PC-9 (cell line): ENCODE results near the gene LAMB1. TPM values are rescaled to one million over a fixed set of nuclear protein-coding genes. Genes with fewer than 3 reads are reported as not detected.

Experiments
- BruUV-seq: library from RNA; stranded (reverse); fragments of 400-500 nt; replicated peaks from 2 replicates; lab custom pipeline; 2021; lab: Mats Ljungman, UMichigan
- CTCF ChIA-PET: fragments of 300-600 bp; sonication (Branson Sonifier 250); formaldehyde crosslinking; loops from one replicate; lab custom pipeline; 2022; ENCODE audit warnings: antibody characterized with exemption; lab: Charles Lee
- POLR2A ChIA-PET: fragments of 300-600 bp; sonication (Branson Sonifier 250); formaldehyde crosslinking; loops from one replicate; lab custom pipeline; 2022; ENCODE audit warnings: antibody characterized with exemption; ENCODE audit not compliant: unreplicated experiment; lab: Charles Lee
- DNase-seq, 2 experiments: peaks; one replicate each; pipeline versions ENCODE4 v3.0.0 to v3.0.0-alpha.2; 2015 to 2022; ENCODE audit warnings: mixed read lengths in 1 of 2
- H2AFZ ChIP-seq: fragments of 200-600 bp; sonication (generic); 2 replicates; pipeline ENCODE4 v1.8.1; 2017; ENCODE audit warnings: antibody characterized with exemption
- H3F3A ChIP-seq: fragments of 200-600 bp; sonication (generic); 2 replicates; pipeline ENCODE4 v1.8.1; 2017; ENCODE audit warnings: antibody characterized with exemption, mild to moderate bottlenecking, low read depth; ENCODE audit not compliant: insufficient read depth
- H3K27ac ChIP-seq: fragments of 200-600 bp; sonication (generic); 2 replicates; pipeline ENCODE4 v1.6.1; 2016; ENCODE audit warnings: mixed run types
- H3K27me3 ChIP-seq: fragments of 200-600 bp; sonication (generic); 2 replicates; pipeline ENCODE4 v1.6.1; 2016; ENCODE audit warnings: low read depth, mixed run types; ENCODE audit not compliant: insufficient read depth
- H3K36me3 ChIP-seq: fragments of 200-600 bp; sonication (generic); 2 replicates; pipeline ENCODE4 v1.6.1; 2016; ENCODE audit warnings: low read depth, mixed run types
- H3K4me1 ChIP-seq: fragments of 200-600 bp; sonication (generic); replicated peaks from 2 replicates; pipeline ENCODE4 v1.6.1; 2016; ENCODE audit warnings: mixed run types; ENCODE audit not compliant: insufficient read depth
- H3K4me2 ChIP-seq: fragments of 200-600 bp; sonication (generic); 2 replicates; pipeline ENCODE4 v1.6.1; 2017; ENCODE audit warnings: mixed run types
- H3K4me3 ChIP-seq: fragments of 200-600 bp; sonication (generic); 2 replicates; pipeline ENCODE4 v1.6.1; 2016; ENCODE audit warnings: mixed run types
- H3K79me2 ChIP-seq: fragments of 200-600 bp; sonication (generic); 2 replicates; pipeline ENCODE4 v1.6.1; 2017; ENCODE audit warnings: low read depth, mixed run types
- H3K9me2 ChIP-seq: fragments of 200-600 bp; sonication (generic); 2 replicates; pipeline ENCODE4 v1.8.1; 2017; ENCODE audit warnings: mild to moderate bottlenecking; ENCODE audit not compliant: insufficient read depth
- H3K9me3 ChIP-seq: fragments of 200-600 bp; sonication (generic); 2 replicates; pipeline ENCODE4 v1.8.1; 2016; ENCODE audit warnings: low read depth; ENCODE audit not compliant: insufficient read depth
- H4K20me1 ChIP-seq: fragments of 200-600 bp; sonication (generic); 2 replicates; pipeline ENCODE4 v1.8.1; 2017; ENCODE audit not compliant: insufficient read depth
- EZH2 ChIP-seq: fragments of 200-600 bp; sonication (generic); IDR thresholded peaks from 2 replicates; pipeline ENCODE4 v1.8.0; 2017; ENCODE audit warnings: antibody characterized with exemption, low read depth
- intact Hi-C: fragments of 100-400 bp; cut with micrococcal nuclease; formaldehyde crosslinking; loops from one replicate; pipeline ENCODE4 v1.10.0; 2022; ENCODE audit not compliant: unreplicated experiment
- total RNA-seq: library from RNA; stranded (reverse); gene quantifications from 2 replicates; pipeline ENCODE4 v1.2.3, GENCODE V29; 2021
- TF ChIP-seq, protein P1 (sequence below): fragments of 200-600 bp; sonication (generic); conservative IDR thresholded peaks from 2 replicates; pipeline ENCODE4 v1.6.1; 2017; ENCODE audit warnings: mixed run types, antibody characterized with exemption, mild to moderate bottlenecking, moderate library complexity

The LAMB1 gene
- total RNA-seq, 1 experiment from 2014 or later: 236 TPM

DNA sequence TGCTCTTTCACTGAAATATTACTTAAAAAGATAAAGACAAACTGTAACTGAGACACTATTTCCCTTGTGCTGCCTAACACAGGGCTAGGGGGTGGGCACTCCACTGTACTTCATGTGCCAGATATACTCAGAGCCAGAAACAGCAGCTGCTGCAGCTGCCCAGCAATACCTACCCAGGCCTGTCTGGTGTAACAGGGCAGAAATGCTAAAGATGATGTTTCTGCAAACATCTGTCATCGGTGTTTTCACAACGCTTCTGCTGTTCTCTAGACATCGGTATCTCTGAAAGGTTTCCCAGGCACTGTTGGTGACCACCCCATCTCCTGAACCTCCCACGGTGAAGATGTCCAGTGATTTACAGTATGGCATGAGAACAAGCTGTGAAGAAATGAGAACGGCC, 42.7 kb downstream of the LAMB1 start:
- peaks cover 16% of the 10 kb centered on the region for H3K4me1 ChIP-seq
- no peaks in the 10 kb centered on the region for H4K20me1 ChIP-seq
- peaks cover 43% of the 10 kb centered on the region for H3K36me3 ChIP-seq
- H3F3A ChIP-seq: peaks cover 24% of the 10 kb centered on the region; the same call in 1 of the 2 replicates
- CTCF ChIA-PET: no interaction called here
- no peaks in the 10 kb centered on the region for H3K9me3 ChIP-seq
- H3K79me2 ChIP-seq: no peaks in the 10 kb centered on the region
- DNase-seq: no peak
- no peak overlapping the region for H3K4me3 ChIP-seq
- POLR2A ChIA-PET: no interaction called here
- no peak for TF ChIP-seq EZH2
- TF ChIP-seq, protein P1, sequence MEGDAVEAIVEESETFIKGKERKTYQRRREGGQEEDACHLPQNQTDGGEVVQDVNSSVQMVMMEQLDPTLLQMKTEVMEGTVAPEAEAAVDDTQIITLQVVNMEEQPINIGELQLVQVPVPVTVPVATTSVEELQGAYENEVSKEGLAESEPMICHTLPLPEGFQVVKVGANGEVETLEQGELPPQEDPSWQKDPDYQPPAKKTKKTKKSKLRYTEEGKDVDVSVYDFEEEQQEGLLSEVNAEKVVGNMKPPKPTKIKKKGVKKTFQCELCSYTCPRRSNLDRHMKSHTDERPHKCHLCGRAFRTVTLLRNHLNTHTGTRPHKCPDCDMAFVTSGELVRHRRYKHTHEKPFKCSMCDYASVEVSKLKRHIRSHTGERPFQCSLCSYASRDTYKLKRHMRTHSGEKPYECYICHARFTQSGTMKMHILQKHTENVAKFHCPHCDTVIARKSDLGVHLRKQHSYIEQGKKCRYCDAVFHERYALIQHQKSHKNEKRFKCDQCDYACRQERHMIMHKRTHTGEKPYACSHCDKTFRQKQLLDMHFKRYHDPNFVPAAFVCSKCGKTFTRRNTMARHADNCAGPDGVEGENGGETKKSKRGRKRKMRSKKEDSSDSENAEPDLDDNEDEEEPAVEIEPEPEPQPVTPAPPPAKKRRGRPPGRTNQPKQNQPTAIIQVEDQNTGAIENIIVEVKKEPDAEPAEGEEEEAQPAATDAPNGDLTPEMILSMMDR: no peak
- H3K9me2 ChIP-seq: no peaks in the 10 kb centered on the region
- no peaks in the 10 kb centered on the region for H3K27me3 ChIP-seq
- no peak overlapping the region for H3K27ac ChIP-seq
- intact Hi-C loops: no loop called here
- H2AFZ ChIP-seq: no peak overlapping the region
- H3K4me2 ChIP-seq: no peak overlapping the region
- no TSS peak for BruUV-seq

DNA sequence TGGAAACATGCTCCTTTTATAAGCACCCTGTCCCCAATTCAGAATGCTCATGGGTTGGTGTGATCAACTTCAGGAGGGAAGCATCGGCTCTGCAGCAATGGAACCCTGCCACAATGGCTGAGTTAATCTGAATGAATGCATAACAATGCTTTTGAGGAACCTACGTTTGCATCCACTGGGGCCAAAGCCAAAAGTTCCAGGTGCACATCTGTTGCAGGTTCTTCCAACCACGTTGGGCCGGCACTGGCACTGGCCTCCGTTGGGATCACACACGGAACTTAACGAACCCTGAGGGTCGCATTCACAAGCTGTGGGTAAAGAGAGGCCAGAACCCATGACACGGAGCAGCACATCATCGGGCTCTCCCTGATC, 43.4 kb downstream of the LAMB1 start:
- Histone ChIP-seq H3K79me2 (no peaks in the 10 kb centered on the region), H3K9me3 (no peaks in the 10 kb centered on the region), H3K27me3 (no peaks in the 10 kb centered on the region), H2AFZ (no peak overlapping the region), H3K4me2 (no peak overlapping the region), H4K20me1 (no peaks in the 10 kb centered on the region), H3K9me2 (no peaks in the 10 kb centered on the region), H3K27ac (no peak overlapping the region), H3K4me3 (no peak overlapping the region), H3F3A (peaks cover 29% of the 10 kb centered on the region; the same call in 1 of the 2 replicates), H3K4me1 (peaks cover 20% of the 10 kb centered on the region), H3K36me3 (peaks cover 48% of the 10 kb centered on the region)
- intact Hi-C loops: no loop called here
- ChIA-PET CTCF (no interaction called here), POLR2A (no interaction called here)
- no TSS peak for BruUV-seq
- TF ChIP-seq, protein P1: no peak
- no peak for TF ChIP-seq EZH2
- no peak for DNase-seq

DNA sequence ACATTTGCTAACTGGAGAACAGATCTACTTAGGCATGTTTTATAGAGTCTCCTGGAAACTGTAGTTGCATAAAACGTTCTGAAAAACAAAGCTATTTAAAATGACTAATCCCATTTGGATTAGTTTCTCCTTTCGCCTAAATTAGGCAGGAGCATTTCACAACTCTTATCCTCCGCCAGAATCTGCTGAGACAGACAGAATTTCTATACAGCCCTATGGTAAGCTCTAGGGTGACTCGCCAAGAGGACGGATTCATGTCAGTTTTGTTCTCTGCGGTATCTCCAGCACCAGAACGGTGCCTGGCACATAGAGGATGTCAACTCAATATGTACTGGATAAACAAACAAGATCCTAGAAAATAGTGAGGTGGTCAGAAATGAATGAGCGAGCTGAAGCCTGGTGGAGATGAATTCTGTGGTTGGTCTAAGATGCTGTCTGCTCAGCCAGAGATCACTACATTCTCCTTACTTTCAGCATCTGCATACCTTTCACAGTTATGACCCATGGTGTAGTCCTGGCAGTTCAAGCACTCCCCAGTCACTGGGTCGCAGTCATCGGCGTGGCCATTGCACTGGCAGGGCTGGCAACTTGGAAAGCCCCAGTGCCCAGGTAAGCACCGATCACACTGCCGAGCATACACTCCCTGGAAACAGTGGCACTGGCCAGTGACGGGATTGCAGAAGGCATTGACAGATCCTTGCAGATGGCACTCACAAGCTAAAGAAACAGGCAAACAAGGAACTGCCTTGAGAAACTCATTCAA, 44.0 kb downstream of the LAMB1 start:
- Histone ChIP-seq H3F3A (peaks cover 35% of the 10 kb centered on the region), H3K9me2 (no peaks in the 10 kb centered on the region), H3K4me2 (peak overlapping the region; percentile 20; the same call in 1 of the 2 replicates), H3K4me1 (peaks cover 26% of the 10 kb centered on the region), H3K9me3 (no peaks in the 10 kb centered on the region), H4K20me1 (no peaks in the 10 kb centered on the region), H3K4me3 (no peak overlapping the region), H3K36me3 (peaks cover 52% of the 10 kb centered on the region), H3K27me3 (no peaks in the 10 kb centered on the region), H3K27ac (peak overlapping the region; percentile 22; the same call in 1 of the 2 replicates), H3K79me2 (no peaks in the 10 kb centered on the region), H2AFZ (no peak overlapping the region)
- ChIA-PET CTCF (interaction anchor here (0.6 kb wide), 1 partner anchor 14 kb away, joined by 4 read pairs; no protein-coding TSS in a partner anchor), POLR2A (no interaction called here)
- no TSS peak for BruUV-seq
- intact Hi-C loops: no loop called here
- TF ChIP-seq EZH2: no peak
- TF ChIP-seq, protein P1: no peak
- DNase-seq: peak in 1 of 2 experiments; percentile 76
